ENCODE measurements around the gene KCNIP4. TPM values are rescaled to one million over a fixed set of nuclear protein-coding genes. Genes with fewer than 3 reads are reported as not detected.

The KCNIP4 gene
- total RNA-seq, 1 donor from 2014 or later = 0.53 TPM

GRCh38 chr4:20839957-20840356 lies 1108.6 kb downstream of the KCNIP4 start:
- peak; percentile 94 for FAIRE-seq
- TF ChIP-seq CTCF (IDR thresholded peaks at IDR 0.05; ENCODE audit: insufficient read depth, low read length, severe bottlenecking) = no peak
- DNase-seq (ENCODE audit: low read depth) = peak; percentile 92
- Histone ChIP-seq H3K36me3 (ENCODE audit: control insufficient read depth, insufficient read depth, low read length) (no peaks in the 10 kb centered on the region), H3K4me3 (ENCODE audit: low read depth, low read length) (no peak overlapping the region), H3K27me3 (ENCODE audit: control insufficient read depth, insufficient read depth, low read length) (no peaks in the 10 kb centered on the region)

GRCh38 chr4:20838476-20838875 lies 1110.1 kb downstream of the KCNIP4 start:
- DNase-seq (ENCODE audit: low read depth) (no peak), FAIRE-seq (no peak)
- no peak for TF ChIP-seq CTCF (IDR thresholded peaks at IDR 0.05; ENCODE audit: insufficient read depth, low read length, severe bottlenecking)
- no peak overlapping the region for H3K4me3 ChIP-seq (ENCODE audit: low read depth, low read length)
- no peaks in the 10 kb centered on the region for H3K36me3 ChIP-seq (ENCODE audit: control insufficient read depth, insufficient read depth, low read length)
- no peaks in the 10 kb centered on the region for H3K27me3 ChIP-seq (ENCODE audit: control insufficient read depth, insufficient read depth, low read length)

GRCh38 chr4:20832826-20833225 lies 1115.7 kb downstream of the KCNIP4 start:
- no peaks in the 10 kb centered on the region for H3K36me3 ChIP-seq (ENCODE audit: control insufficient read depth, insufficient read depth, low read length)
- H3K4me3 ChIP-seq (ENCODE audit: low read depth, low read length) = no peak overlapping the region
- no peaks in the 10 kb centered on the region for H3K27me3 ChIP-seq (ENCODE audit: control insufficient read depth, insufficient read depth, low read length)
- FAIRE-seq = no peak
- DNase-seq (ENCODE audit: low read depth) = peak; percentile 51
- TF ChIP-seq CTCF (IDR thresholded peaks at IDR 0.05; ENCODE audit: insufficient read depth, low read length, severe bottlenecking) = no peak

GRCh38 chr4:20831746-20832145 lies 1116.8 kb downstream of the KCNIP4 start:
- TF ChIP-seq CTCF (IDR thresholded peaks at IDR 0.05; ENCODE audit: insufficient read depth, low read length, severe bottlenecking) = no peak
- DNase-seq (ENCODE audit: low read depth) (no peak), FAIRE-seq (no peak)
- no peak overlapping the region for H3K4me3 ChIP-seq (ENCODE audit: low read depth, low read length)
- no peaks in the 10 kb centered on the region for H3K36me3 ChIP-seq (ENCODE audit: control insufficient read depth, insufficient read depth, low read length)
- no peaks in the 10 kb centered on the region for H3K27me3 ChIP-seq (ENCODE audit: control insufficient read depth, insufficient read depth, low read length)

- DNase-seq (ENCODE audit: low read depth) = peak; percentile 81
- no peaks in the 10 kb centered on the region for H3K36me3 ChIP-seq (ENCODE audit: control insufficient read depth, insufficient read depth, low read length)
- H3K4me3 ChIP-seq (ENCODE audit: low read depth, low read length) = no peak overlapping the region
- no peak for FAIRE-seq
- TF ChIP-seq CTCF (IDR thresholded peaks at IDR 0.05; ENCODE audit: insufficient read depth, low read length, severe bottlenecking) = no peak
- no peaks in the 10 kb centered on the region for H3K27me3 ChIP-seq (ENCODE audit: control insufficient read depth, insufficient read depth, low read length)
Measured at GRCh38 chr4:20829617-20830357, 1118.8 kb downstream of the KCNIP4 start.

GRCh38 chr4:20825505-20825904 lies 1123.1 kb downstream of the KCNIP4 start:
- TF ChIP-seq CTCF (IDR thresholded peaks at IDR 0.05; ENCODE audit: insufficient read depth, low read length, severe bottlenecking) = no peak
- Histone ChIP-seq H3K27me3 (ENCODE audit: control insufficient read depth, insufficient read depth, low read length) (no peaks in the 10 kb centered on the region), H3K4me3 (ENCODE audit: low read depth, low read length) (no peak overlapping the region), H3K36me3 (ENCODE audit: control insufficient read depth, insufficient read depth, low read length) (no peaks in the 10 kb centered on the region)
- peak; percentile 45 for DNase-seq (ENCODE audit: low read depth)
- no peak for FAIRE-seq

All from bronchial epithelial cell (primary cell).